ENCODE results near the gene UBR1.
"Not testable (repeated sequence)": the region's sequence is repeated elsewhere in the genome, so short reads cannot be mapped to it uniquely, and the experiment has no call there.

UBR1 gene

DNA sequence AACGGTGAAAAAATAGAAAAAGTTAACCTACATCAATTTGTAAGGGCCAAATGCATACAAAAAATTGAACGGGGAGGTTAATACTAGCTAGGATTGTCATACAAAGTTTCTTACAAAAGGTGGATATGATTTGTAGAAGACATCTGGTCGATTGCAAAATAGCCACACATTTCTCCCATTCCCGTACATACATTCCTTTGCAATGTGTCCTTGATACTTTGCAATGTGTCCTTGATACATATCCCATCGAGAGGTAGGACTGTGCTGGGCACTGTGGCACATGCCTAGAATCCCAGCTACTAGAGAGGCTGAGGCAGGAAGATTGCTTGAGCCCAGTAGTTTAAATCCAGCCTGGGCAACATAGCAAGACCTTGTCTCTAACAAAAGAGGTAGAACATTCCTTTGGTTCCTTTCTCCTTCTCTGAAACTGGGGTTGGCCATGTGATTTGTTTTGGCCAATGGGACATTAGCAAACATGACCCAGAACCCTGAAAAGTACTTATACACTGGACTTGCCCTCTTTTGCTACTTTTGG is 194.7 kb downstream of the UBR1 start:
- no peak for DNase-seq (ENCODE audit: low spot score)

DNA sequence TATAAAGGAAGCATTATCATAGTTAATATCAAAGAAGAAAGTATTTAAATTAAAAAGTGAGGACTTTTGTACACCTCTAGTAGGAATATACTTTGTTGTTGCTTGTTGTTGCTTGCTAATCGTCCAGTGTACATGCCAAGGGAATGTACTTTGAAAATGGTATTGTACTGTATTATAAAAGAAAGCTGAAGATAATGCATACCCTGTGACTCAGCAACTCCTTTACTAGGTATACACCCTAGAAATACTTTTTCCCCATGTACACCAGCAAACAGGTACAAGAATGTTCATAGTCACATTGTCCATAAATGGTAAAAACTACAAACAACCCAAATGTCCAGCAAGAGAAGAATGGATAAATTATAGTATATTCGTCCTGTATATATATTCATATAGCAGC is 197.3 kb downstream of the UBR1 start:
- no peak for DNase-seq (ENCODE audit: low spot score)

DNA sequence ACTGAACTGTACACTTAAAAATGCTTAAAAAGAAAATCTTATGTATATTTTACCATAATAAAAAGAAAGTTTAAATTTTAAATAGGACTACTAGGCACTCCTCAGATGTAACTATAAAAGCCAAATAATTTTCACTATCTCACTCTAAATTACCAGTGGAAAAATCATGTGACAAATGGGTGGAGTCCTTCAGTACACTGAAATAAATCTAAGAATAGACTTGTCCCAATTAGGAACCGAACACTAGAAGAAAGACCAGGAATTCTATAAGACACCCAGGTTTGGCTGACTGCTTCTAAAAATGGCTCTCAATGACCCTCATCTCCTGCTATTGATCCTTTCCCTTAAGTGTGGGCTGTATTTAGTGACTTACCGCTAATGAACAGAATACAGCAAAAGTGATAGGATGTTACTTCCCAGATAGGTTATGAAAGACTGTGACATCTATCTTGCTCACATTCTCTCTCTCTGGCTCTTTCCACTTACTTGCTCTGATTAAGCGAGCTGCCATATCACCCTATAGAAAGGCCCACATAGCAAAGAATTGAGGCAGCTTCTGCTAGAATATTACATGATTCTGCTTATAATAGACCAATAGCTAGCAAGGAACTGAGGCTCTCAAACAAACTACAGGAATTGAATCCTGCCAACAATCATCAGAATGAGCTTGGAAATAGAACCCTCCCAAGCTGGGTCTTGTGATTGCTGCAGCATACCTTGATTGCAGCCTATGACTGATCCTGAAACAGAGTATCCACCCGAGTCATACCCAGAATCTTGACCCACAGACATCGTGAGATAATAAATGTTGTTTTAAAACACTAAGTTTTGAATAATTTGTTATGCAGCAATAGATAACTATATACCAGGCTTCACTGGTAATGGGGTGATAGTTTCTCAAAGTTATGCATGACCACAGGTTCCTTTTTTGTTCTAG is 202.2 kb downstream of the UBR1 start:
- DNase-seq (ENCODE audit: low spot score), result no peak

DNA sequence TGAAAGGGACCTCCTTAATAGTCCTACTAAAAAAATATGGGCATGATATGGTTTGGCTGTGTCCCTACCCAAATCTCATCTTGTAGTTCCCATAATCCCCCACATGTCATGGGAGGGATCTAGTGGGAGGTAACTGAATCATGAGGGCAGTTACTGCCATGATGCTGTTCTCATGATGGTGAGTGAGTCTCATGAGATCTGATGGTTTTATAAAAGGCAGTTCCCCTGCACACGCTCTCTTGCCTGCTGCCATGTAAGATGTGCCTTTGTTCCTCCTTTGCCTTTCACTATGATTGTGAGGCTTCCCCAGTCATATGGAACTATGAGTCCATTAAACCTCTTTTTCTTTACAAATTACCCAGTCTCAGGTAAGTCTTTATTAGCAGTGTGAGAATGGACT is 211.9 kb downstream of the UBR1 start:
- not testable (repeated sequence) for DNase-seq (ENCODE audit: low spot score)

Data from CD4-positive, alpha-beta T cell treated with Interleukin-15 for 4 hours (primary cell).